HEK293T (cell line): ENCODE measurements around the gene STAT1.

Experiments used
- ARNT ChIP-seq: fragments of 450-650 bp; IDR thresholded peaks from 2 replicates; pipeline ENCODE4 v1.6.1; 2017; ENCODE audit warnings: mild to moderate bottlenecking
- BHLHE40 ChIP-seq: fragments of 450-650 bp; IDR thresholded peaks from 2 replicates; pipeline ENCODE4 v1.6.1; 2016; ENCODE audit warnings: mild to moderate bottlenecking, moderate library complexity, borderline replicate concordance
- ELF4 ChIP-seq: fragments of 450-650 bp; IDR thresholded peaks from 2 replicates; pipeline ENCODE4 v1.6.1; 2017; ENCODE audit warnings: antibody characterized with exemption
- FOXA1 ChIP-seq: fragments of 450-650 bp; IDR thresholded peaks from 2 replicates; pipeline ENCODE4 v1.6.1; 2016; ENCODE audit warnings: mild to moderate bottlenecking
- FOXK2 ChIP-seq: fragments of 450-650 bp; IDR thresholded peaks from 2 replicates; pipeline ENCODE4 v1.6.1; 2016; ENCODE audit warnings: mild to moderate bottlenecking
- FOXM1 ChIP-seq: fragments of 450-650 bp; IDR thresholded peaks from 2 replicates; pipeline ENCODE4 v1.6.1; 2017; ENCODE audit warnings: mild to moderate bottlenecking, borderline replicate concordance
- HDGF ChIP-seq: fragments of 450-650 bp; IDR thresholded peaks from 2 replicates; pipeline ENCODE4 v1.6.1; 2017; ENCODE audit warnings: antibody characterized with exemption, borderline replicate concordance
- LEF1 ChIP-seq: fragments of 450-650 bp; IDR thresholded peaks from 2 replicates; pipeline ENCODE4 v1.6.1; 2017; ENCODE audit warnings: mild to moderate bottlenecking, borderline replicate concordance
- NFRKB ChIP-seq: fragments of 450-650 bp; IDR thresholded peaks from 2 replicates; pipeline ENCODE4 v1.6.1; 2016; ENCODE audit warnings: mild to moderate bottlenecking, moderate library complexity
- SP1 ChIP-seq: fragments of 450-650 bp; IDR thresholded peaks from 2 replicates; pipeline ENCODE4 v1.6.1; 2017
- SUZ12 ChIP-seq: fragments of 450-650 bp; IDR thresholded peaks from 2 replicates; pipeline ENCODE4 v1.6.1; 2016; ENCODE audit warnings: mild to moderate bottlenecking
- ZNF384 ChIP-seq: fragments of 450-650 bp; IDR thresholded peaks from 2 replicates; pipeline ENCODE4 v1.6.1; 2016
- TF ChIP-seq, protein P1 (sequence below): fragments of 450-650 bp; IDR thresholded peaks from 2 replicates; pipeline ENCODE4 v1.6.1; 2016

DNA sequence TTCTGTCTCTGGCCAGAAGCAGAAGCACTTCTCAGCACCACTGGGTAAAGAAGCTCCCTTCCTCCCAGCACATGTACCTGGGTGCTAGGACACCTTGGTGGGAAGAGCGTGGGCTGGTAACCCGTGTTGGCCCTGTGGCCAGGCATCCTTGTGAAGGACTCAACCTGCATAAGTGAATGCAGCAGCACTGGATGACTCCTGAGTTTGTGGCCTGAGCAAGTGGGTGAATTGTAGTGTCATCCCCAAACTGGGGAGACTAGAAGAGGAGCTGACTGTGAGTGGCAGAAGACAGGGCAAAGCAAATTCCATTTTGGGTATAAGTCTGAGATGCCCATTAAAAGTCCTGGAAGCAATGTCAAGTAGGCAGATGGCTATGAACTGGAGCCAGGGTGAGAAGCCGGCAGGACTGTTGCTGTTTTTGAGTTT, 63.4 kb downstream of the STAT1 start:
- TF ChIP-seq HDGF (no peak), BHLHE40 (no peak), SUZ12 (no peak), LEF1 (no peak), ELF4 (no peak), FOXK2 (no peak), FOXM1 (no peak), FOXA1 (no peak), ZNF384 (no peak), SP1 (no peak), ARNT (no peak), NFRKB (no peak)
- TF ChIP-seq, protein P1, sequence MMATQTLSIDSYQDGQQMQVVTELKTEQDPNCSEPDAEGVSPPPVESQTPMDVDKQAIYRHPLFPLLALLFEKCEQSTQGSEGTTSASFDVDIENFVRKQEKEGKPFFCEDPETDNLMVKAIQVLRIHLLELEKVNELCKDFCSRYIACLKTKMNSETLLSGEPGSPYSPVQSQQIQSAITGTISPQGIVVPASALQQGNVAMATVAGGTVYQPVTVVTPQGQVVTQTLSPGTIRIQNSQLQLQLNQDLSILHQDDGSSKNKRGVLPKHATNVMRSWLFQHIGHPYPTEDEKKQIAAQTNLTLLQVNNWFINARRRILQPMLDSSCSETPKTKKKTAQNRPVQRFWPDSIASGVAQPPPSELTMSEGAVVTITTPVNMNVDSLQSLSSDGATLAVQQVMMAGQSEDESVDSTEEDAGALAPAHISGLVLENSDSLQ, result no peak
